Ishikawa (cell line): ENCODE measurements around the gene ATP6V1C2.

Source experiments
- CEBPB ChIP-seq: IDR thresholded peaks from 2 replicates; pipeline ENCODE4 v1.6.1; 2012
- CREB1 ChIP-seq: IDR thresholded peaks from 2 replicates; pipeline ENCODE4 v1.6.1; 2012; ENCODE audit warnings: low read depth
- EGR1 ChIP-seq: IDR thresholded peaks from 2 replicates; pipeline ENCODE4 v1.6.1; 2012
- EP300 ChIP-seq: IDR thresholded peaks from 2 replicates; pipeline ENCODE4 v1.6.1; 2012; ENCODE audit warnings: borderline replicate concordance
- FOXM1 ChIP-seq: IDR thresholded peaks from 2 replicates; pipeline ENCODE4 v1.6.1; 2012; ENCODE audit warnings: low read depth, borderline replicate concordance
- MAX ChIP-seq: IDR thresholded peaks from 2 replicates; pipeline ENCODE4 v1.6.1; 2012
- NFIC ChIP-seq: IDR thresholded peaks from 2 replicates; pipeline ENCODE4 v1.6.1; 2012
- RAD21 ChIP-seq: IDR thresholded peaks from 2 replicates; pipeline ENCODE4 v1.6.1; 2012; ENCODE audit warnings: low read depth
- REST ChIP-seq: IDR thresholded peaks from 2 replicates; pipeline ENCODE4 v1.6.1; 2012; ENCODE audit warnings: low read depth, mild to moderate bottlenecking
- TAF1 ChIP-seq: IDR thresholded peaks from 2 replicates; pipeline ENCODE4 v1.6.1; 2012; ENCODE audit warnings: low read depth, mild to moderate bottlenecking
- TCF12 ChIP-seq: IDR thresholded peaks from 2 replicates; pipeline ENCODE4 v1.6.1; 2012; ENCODE audit warnings: low read depth
- TEAD4 ChIP-seq: IDR thresholded peaks from 2 replicates; pipeline ENCODE4 v1.6.1; 2012
- USF1 ChIP-seq: IDR thresholded peaks from 2 replicates; pipeline ENCODE4 v1.6.1; 2012
- YY1 ChIP-seq: IDR thresholded peaks from 2 replicates; pipeline ENCODE4 v1.6.1; 2012; ENCODE audit warnings: low read depth
- ZBTB7A ChIP-seq: IDR thresholded peaks from 2 replicates; pipeline ENCODE4 v1.6.1; 2012; ENCODE audit warnings: low read depth

ATP6V1C2 gene

GRCh38 chr2:10802657-10803056 lies 81.2 kb downstream of the ATP6V1C2 start:
- TF ChIP-seq FOXM1 (no peak), EP300 (no peak), MAX (no peak), CEBPB (no peak)

GRCh38 chr2:10806543-10806942 lies 85.1 kb downstream of the ATP6V1C2 start:
- TF ChIP-seq TEAD4 (no peak), NFIC (no peak), TAF1 (no peak), TCF12 (no peak), EGR1 (no peak), USF1 (no peak), CEBPB (no peak), REST (no peak), EP300 (no peak), YY1 (no peak), CREB1 (no peak), MAX (no peak)

GRCh38 chr2:10810202-10811161 lies 89.1 kb downstream of the ATP6V1C2 start:
- TF ChIP-seq TCF12 (no peak), YY1 (no peak), CEBPB (no peak), EP300 (no peak), FOXM1 (no peak), TAF1 (no peak)

GRCh38 chr2:10811517-10811916 lies 90.1 kb downstream of the ATP6V1C2 start:
- TF ChIP-seq TEAD4 (no peak), USF1 (no peak), FOXM1 (no peak)

- peak; percentile 61; the same call in 1 of the 2 replicates for TF ChIP-seq CREB1
- peak; percentile 88 for TF ChIP-seq EGR1
- TF ChIP-seq EP300 = no peak
- peak; percentile 69; the same call in 1 of the 2 replicates for TF ChIP-seq TAF1
Measured at GRCh38 chr2:10812362-10813162, 91.1 kb downstream of the ATP6V1C2 start, which contains the start of gene PDIA6. Gene PDIA6 (minus strand): TSS chr2:10812785. CDS start chr2:10812696, 89 bp downstream.

- TF ChIP-seq MAX = peak; percentile 49
Measured at GRCh38 chr2:10813163-10814138, 92.0 kb downstream of the ATP6V1C2 start.

- TF ChIP-seq FOXM1 (no peak), CREB1 (no peak), TEAD4 (no peak), ZBTB7A (no peak), TCF12 (no peak), TAF1 (no peak), USF1 (no peak), EGR1 (no peak), REST (no peak), CEBPB (no peak), NFIC (no peak), MAX (no peak), RAD21 (no peak), YY1 (no peak), EP300 (no peak)
Measured at GRCh38 chr2:10814142-10814541, 92.7 kb downstream of the ATP6V1C2 start.
